IPS-15b (cell line): Measurements from ENCODE around the gene DRAP1.
"Not testable (repeated sequence)": the region's sequence is repeated elsewhere in the genome, so short reads cannot be mapped to it uniquely, and the experiment has no call there.

Experiments
- H3K27me3 ChIP-seq: one replicate; pipeline ENCODE4 v1.6.1; 2013; ENCODE audit warnings: low read length; ENCODE audit not compliant: control insufficient read depth, insufficient read depth
- H3K36me3 ChIP-seq: one replicate; pipeline ENCODE4 v1.6.1; 2013; ENCODE audit warnings: low read length; ENCODE audit not compliant: control insufficient read depth, insufficient read depth
- H3K4me1 ChIP-seq: one replicate; pipeline ENCODE4 v1.6.1; 2013; ENCODE audit warnings: mild to moderate bottlenecking, low read length; ENCODE audit not compliant: control insufficient read depth, insufficient read depth
- H3K4me3 ChIP-seq: one replicate; pipeline ENCODE4 v1.5.1; 2013; ENCODE audit warnings: low read depth, low read length
- H3K9ac ChIP-seq: one replicate; pipeline ENCODE4 v1.6.1; 2013; ENCODE audit warnings: low read depth, mild to moderate bottlenecking, low read length
- H3K9me3 ChIP-seq: one replicate; pipeline ENCODE4 v1.6.1; 2013; ENCODE audit warnings: mild to moderate bottlenecking, low read length; ENCODE audit not compliant: control insufficient read depth, insufficient read depth

DRAP1 gene

GRCh38 chr11:65890324-65891218 is 28.7 kb upstream of the DRAP1 start, which contains the start of gene CCDC85B:
TSS of gene CCDC85B (plus strand) at chr11:65890673. CDS start at chr11:65890784, 111 bp downstream.
- peaks cover 10% of the 10 kb centered on the region for H3K4me1 ChIP-seq
- peak within 1 kb of the TSS; percentile 75 for H3K4me3 ChIP-seq
- H3K36me3 ChIP-seq, result peaks cover 6% of the 10 kb centered on the region
- peak within 1 kb of the TSS; percentile 54 for H3K9ac ChIP-seq
- H3K9me3 ChIP-seq, result no peaks in the 10 kb centered on the region
- H3K27me3 ChIP-seq, result peaks cover 21% of the 10 kb centered on the region

GRCh38 chr11:65891219-65892136 is 27.7 kb upstream of the DRAP1 start:
- Histone ChIP-seq H3K9me3 (no peaks in the 10 kb centered on the region), H3K9ac (peak overlapping the region; percentile 54), H3K4me3 (peak overlapping the region; percentile 75), H3K4me1 (peaks cover 10% of the 10 kb centered on the region), H3K27me3 (peaks cover 21% of the 10 kb centered on the region), H3K36me3 (no peaks in the 10 kb centered on the region)

DNA sequence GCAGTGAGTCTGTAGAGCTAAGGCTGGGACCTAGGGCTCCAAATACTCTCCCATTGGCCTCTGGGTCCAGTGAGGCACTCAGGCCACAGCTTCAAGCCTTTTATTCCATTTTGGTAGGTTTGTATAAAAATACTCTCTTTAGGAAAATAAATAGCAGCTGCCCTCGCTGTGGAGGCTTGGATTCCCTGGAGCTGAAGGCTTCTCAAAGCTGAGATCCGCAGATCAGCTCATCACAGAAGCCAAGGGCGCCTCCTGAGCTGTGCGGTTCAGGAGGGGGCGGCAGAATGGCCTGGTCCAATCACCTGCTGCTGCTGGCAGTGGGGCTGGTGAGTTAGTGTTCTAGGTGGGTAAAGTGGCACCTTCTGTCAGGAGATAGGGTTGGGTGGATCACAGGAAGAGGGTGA is 27.1 kb upstream of the DRAP1 start:
- Histone ChIP-seq H3K27me3 (peaks cover 25% of the 10 kb centered on the region), H3K4me3 (peak overlapping the region; percentile 75)
- not testable (repeated sequence) for H3K9me3 ChIP-seq, H3K36me3 ChIP-seq, H3K9ac ChIP-seq, H3K4me1 ChIP-seq

GRCh38 chr11:65892661-65893317 is 26.4 kb upstream of the DRAP1 start:
- no peaks in the 10 kb centered on the region for H3K36me3 ChIP-seq
- H3K27me3 ChIP-seq, result peaks cover 25% of the 10 kb centered on the region
- no peaks in the 10 kb centered on the region for H3K9me3 ChIP-seq
- no peak overlapping the region for H3K4me3 ChIP-seq
- no peak overlapping the region for H3K9ac ChIP-seq
- peaks cover 10% of the 10 kb centered on the region for H3K4me1 ChIP-seq

DNA sequence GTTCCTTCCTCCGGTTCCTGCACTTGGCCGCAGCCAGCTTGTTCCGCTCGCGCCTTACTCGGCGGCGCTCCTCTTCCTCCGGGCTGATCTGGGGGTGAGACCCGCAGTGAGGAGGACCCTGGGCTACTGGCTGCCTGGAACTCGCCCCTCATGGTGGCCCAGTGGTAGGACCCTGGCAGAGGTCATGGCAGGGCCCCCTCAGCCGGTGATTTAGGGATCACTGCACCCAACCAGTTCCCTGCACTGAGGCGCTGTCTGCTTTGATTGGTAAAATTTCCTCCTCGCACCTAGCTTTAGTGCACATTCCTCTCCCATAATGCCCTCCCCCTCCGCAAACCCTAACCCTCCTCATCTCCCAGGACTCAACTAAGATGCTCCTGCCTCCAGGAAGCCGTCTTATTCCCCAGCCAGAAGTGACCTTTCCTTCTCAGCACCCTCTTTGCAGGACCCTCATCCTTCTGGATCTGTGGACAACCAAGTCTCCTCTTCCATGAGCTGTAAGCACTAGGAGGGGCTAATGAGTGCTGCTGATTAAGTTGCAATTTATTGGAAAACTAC is 25.1 kb upstream of the DRAP1 start:
- no peaks in the 10 kb centered on the region for H3K9me3 ChIP-seq
- H3K4me3 ChIP-seq, result no peak overlapping the region
- peaks cover 35% of the 10 kb centered on the region for H3K27me3 ChIP-seq
- H3K9ac ChIP-seq, result no peak overlapping the region
- no peaks in the 10 kb centered on the region for H3K36me3 ChIP-seq
- peaks cover 8% of the 10 kb centered on the region for H3K4me1 ChIP-seq

DNA sequence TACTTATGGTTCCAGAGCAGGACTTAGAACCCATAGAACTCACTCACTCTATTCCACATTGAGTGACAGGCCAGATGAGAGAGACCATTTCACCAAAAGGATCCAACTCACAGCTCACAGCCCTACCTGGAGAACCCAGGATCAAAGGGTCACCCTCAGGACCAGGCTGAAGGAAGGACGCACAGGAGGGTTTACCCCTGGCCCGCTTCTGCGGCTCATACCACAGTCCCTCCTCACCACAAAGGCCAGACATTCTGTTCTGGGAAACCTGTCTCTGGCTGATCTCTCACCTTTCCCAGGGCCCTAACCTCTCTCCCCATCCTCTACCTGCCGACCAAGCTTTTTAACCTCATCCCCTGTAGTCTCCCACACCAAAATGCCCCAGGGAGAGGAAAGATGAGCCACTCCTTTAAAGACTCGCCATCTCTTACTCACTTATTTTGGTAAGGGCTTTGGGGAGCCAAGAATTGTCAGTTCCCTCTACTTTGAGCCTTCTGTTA is 23.7 kb upstream of the DRAP1 start:
- H3K9ac ChIP-seq, result no peak overlapping the region
- H3K9me3 ChIP-seq, result no peaks in the 10 kb centered on the region
- H3K4me3 ChIP-seq, result no peak overlapping the region
- no peaks in the 10 kb centered on the region for H3K36me3 ChIP-seq
- H3K4me1 ChIP-seq, result peaks cover 3% of the 10 kb centered on the region
- H3K27me3 ChIP-seq, result peaks cover 30% of the 10 kb centered on the region

GRCh38 chr11:65896034-65896999 is 22.9 kb upstream of the DRAP1 start:
- Histone ChIP-seq H3K9ac (no peak overlapping the region), H3K27me3 (peaks cover 36% of the 10 kb centered on the region), H3K4me1 (peaks cover 5% of the 10 kb centered on the region), H3K36me3 (no peaks in the 10 kb centered on the region), H3K9me3 (no peaks in the 10 kb centered on the region), H3K4me3 (no peak overlapping the region)

DNA sequence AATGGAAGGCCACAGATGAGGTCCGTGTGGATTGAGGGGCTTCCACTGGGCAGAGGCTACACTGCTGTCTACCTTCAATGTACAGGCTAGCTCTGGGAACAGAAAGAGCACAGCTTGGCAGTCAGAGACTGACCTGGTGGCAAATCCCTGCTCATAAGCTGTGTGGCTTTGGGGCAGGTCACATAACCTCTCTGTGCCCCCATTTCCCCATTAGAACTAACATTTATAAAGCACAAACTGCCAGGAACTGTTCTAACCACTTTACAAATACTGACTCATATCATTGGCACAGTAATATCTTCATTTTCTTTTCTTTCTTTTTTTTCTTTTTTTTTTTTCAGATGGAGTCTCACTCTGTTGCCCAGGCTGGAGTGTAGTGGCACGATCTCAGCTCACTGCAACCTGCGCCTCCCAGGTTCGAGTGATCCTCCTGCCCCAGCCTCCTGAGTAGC is 22.2 kb upstream of the DRAP1 start:
- Histone ChIP-seq H3K4me3 (no peak overlapping the region), H3K36me3 (no peaks in the 10 kb centered on the region), H3K4me1 (peaks cover 3% of the 10 kb centered on the region), H3K27me3 (peaks cover 36% of the 10 kb centered on the region), H3K9ac (no peak overlapping the region), H3K9me3 (no peaks in the 10 kb centered on the region)

DNA sequence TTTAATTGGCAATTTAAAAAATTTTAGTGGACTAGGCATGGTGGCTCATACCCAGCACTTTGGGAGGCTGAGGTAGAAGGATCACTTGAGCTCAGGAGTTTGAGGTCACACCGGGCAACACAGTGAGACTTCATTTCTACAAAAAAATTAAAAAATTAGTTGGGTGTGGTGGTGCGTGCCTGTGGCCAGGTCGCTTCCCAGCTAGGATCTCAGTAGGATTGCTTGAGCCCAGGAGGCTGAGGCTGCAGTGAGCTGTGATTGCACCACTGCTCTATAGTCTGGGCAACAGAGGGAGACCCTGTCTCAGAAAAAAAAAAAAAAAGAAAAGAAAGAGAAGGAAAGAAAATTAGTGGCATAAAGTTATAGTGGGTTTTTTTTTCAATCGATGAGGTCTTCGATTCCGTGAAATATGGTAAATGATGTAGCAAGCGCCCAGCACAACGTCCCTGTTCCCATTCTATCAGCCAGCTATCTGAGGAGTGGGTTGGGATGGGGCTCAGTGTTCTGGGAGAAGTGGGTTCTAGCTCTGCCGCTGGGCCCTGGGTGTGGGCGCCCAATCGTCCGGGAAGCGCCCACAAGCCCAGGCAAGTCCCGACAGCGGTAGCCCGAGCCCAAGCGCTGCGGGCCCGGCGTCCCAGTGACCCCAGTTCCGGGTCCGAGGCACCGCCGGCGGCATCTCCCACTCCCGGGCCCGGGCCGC is 20.4 kb upstream of the DRAP1 start:
- Histone ChIP-seq H3K9me3 (no peaks in the 10 kb centered on the region), H3K9ac (no peak overlapping the region), H3K4me1 (peaks cover 6% of the 10 kb centered on the region), H3K27me3 (peaks cover 52% of the 10 kb centered on the region), H3K36me3 (no peaks in the 10 kb centered on the region), H3K4me3 (peak overlapping the region; percentile 74)
